Central memory CD4-positive, alpha-beta T cell (primary cell): ENCODE data around the gene SPINT2.
"Not testable (repeated sequence)": the region's sequence is repeated elsewhere in the genome, so short reads cannot be mapped to it uniquely, and the experiment has no call there.

ENCODE experiments used
- DNase-seq: peaks from one replicate; pipeline ENCODE4 v3.0.0; 2022

The SPINT2 gene

DNA sequence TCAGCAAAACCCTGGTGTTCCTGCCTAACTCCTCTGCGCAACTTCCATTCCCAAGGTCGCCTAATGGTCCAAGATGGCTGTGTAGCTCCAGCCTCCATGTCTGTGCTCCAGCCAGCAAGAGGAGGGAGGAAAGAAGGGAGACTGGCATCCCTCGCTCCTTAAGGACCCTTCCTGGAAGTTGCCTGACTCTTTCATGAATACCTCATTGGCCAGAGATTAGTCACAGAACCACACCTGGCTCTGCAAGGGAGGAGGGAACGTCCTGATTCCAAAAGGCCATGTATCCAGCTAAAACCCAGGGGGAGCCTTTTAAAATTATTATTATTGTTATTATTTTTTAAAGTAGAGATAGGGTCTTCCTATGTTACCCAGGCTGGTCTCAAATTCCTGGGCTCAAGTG, 60.1 kb downstream of the SPINT2 start:
- no peak for DNase-seq

- DNase-seq, result no peak
Measured at GRCh38 chr19:38326591-38326990, 62.2 kb downstream of the SPINT2 start.

- DNase-seq, result no peak
Measured at GRCh38 chr19:38329651-38330050, 65.3 kb downstream of the SPINT2 start.

DNA sequence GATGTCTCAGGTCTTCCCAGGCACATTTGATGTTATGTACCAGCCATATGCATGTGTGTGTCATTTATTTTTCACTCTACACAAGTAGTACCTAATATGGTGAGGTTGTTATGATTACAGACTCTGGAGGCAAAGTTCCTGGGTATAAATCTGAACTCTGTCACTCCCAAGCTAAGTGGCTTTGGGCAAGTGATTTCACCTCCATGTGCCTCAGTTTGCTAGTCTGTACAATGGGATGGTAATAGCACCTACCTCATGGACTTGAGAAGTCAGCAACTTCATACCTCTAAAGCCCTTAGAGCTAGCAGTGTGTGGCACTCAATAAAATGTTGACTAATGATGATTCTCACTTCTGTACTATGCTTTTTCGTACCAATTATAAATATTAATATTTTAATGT, 67.4 kb downstream of the SPINT2 start:
- DNase-seq, result no peak

- DNase-seq, result no peak
Measured at GRCh38 chr19:38333245-38333644, 68.9 kb downstream of the SPINT2 start.

- peak; percentile 92 for DNase-seq
Measured at GRCh38 chr19:38335949-38336637, 71.7 kb downstream of the SPINT2 start.

DNA sequence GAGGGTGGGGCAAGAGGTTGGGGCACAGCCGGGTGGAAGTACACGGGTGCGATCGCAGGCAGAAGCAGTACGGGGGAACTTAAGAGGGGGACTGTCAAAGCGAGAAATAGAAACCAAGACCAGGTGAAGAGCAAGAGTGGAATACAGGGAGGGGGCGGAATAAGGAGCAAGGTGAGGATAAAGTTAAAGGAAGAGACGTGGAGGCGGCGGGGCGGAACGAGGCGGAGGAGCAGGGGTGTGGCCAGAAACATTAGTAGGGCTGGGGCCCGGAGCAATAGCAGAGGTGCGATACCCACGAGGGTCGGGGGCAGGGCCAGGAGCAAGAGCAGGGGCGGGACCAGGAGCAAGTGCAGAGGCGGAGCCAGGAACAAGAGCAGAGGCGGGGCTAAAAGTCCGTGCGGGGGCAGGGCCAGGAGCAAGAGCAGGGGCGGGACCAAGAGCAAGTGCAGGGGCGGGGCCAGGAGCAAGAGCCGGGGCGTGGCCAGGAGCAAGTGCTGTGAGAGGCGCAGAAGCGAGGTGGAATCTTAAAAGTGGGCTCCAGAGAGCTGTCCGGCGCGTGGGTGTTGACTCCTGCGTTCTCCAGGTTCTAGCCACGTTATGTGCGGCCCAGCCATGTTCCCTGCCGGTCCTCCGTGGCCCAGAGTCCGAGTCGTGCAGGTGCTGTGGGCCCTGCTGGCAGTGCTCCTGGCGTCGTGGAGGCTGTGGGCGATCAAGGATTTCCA, 72.4 kb downstream of the SPINT2 start:
- DNase-seq, result peak; percentile 95

DNA sequence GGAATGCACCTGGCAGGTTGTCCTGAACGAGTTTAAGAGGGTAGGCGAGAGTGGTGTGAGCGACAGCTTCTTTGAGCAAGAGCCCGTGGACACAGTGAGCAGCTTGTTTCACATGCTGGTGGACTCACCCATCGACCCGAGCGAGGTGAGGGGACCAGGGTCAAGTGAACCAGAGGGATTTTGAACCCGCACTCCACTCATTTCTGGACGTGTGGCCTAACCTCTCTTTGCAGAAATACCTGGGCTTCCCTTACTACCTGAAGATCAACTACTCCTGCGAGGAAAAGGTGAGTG, 72.9 kb downstream of the SPINT2 start:
- no peak for DNase-seq

GRCh38 chr19:38339011-38339410, 74.6 kb downstream of the SPINT2 start:
- not testable (repeated sequence) for DNase-seq

- no peak for DNase-seq
Measured at GRCh38 chr19:38340927-38341326, 76.6 kb downstream of the SPINT2 start.
